LNCAP (cell line): ENCODE data around the gene FRMD4A.

Experiments used
- CTCF ChIP-seq: fragments of 450-650 bp; IDR thresholded peaks from 2 replicates; pipeline ENCODE4 v1.5.1; 2017; ENCODE audit warnings: mild to moderate bottlenecking

FRMD4A gene

GRCh38 chr10:14356921-14357320 is 26.2 kb upstream of the FRMD4A start:
- no peak for TF ChIP-seq CTCF

GRCh38 chr10:14355750-14356149 is 25.0 kb upstream of the FRMD4A start:
- TF ChIP-seq CTCF = no peak

- TF ChIP-seq CTCF = no peak
Observed at GRCh38 chr10:14353291-14353913, 22.7 kb upstream of the FRMD4A start.

- no peak for TF ChIP-seq CTCF
Observed at GRCh38 chr10:14350006-14350405, 19.3 kb upstream of the FRMD4A start.

GRCh38 chr10:14349081-14349480 is 18.4 kb upstream of the FRMD4A start:
- TF ChIP-seq CTCF = no peak

GRCh38 chr10:14345262-14345661 is 14.5 kb upstream of the FRMD4A start:
- no peak for TF ChIP-seq CTCF

GRCh38 chr10:14340051-14340744 is 9.5 kb upstream of the FRMD4A start:
- TF ChIP-seq CTCF = no peak
